HCT116 (cell line): Measurements from ENCODE around the gene AIF1. TPM values are rescaled to one million over a fixed set of nuclear protein-coding genes. Genes with fewer than 3 reads are reported as not detected.

Experiments used
- ATAC-seq: fragments of 200-7000 bp; cut with Tn5 transposase; 2 replicates; pipeline ENCODE4 v1.9.1; 2020; ENCODE audit warnings: mild to moderate bottlenecking, moderate library complexity
- BruUV-seq: library from RNA; stranded (reverse); fragments of 400-500 nt; replicated peaks from 2 replicates; lab custom pipeline; 2021; lab: Mats Ljungman, UMichigan
- CTCF ChIA-PET: fragments of 300-600 bp; sonication (Branson Sonifier 250); formaldehyde crosslinking; loops from one replicate; lab custom pipeline; 2021; ENCODE audit warnings: antibody characterized with exemption; lab: Charles Lee
- POLR2A ChIA-PET: fragments of 300-600, 350-600 bp; sonication (Branson Sonifier 250); formaldehyde crosslinking; loops from one replicate; lab custom pipeline; 2021; ENCODE audit warnings: antibody characterized with exemption; lab: Charles Lee
- RAD21 ChIA-PET, 2 experiments: fragments of 300-600 bp; sonication (Branson Sonifier 250); formaldehyde crosslinking; loops; one replicate each; lab custom pipeline; 2023; ENCODE audit warnings: low total read pairs in 2 of 2; ENCODE audit not compliant: uncharacterized antibody in 2 of 2, unreplicated experiment in 2 of 2, low non-redundant PET in 1 of 2; lab: Charles Lee
- DNase-seq: peaks from one replicate; pipeline ENCODE4 v3.0.0-alpha.2; 2010; ENCODE audit warnings: low read depth, low spot score
- H2AFZ ChIP-seq: fragments of 200-600 bp; shearing (Covaris generic), sonication (generic); 2 replicates; pipeline ENCODE4 v1.6.1; 2017; ENCODE audit warnings: low read depth, mixed run types, mixed read lengths, antibody characterized with exemption, low read length; ENCODE audit not compliant: poor library complexity, severe bottlenecking
- H3K27ac ChIP-seq: 2 replicates; pipeline ENCODE4 v1.5.1; 2012; ENCODE audit warnings: low read depth, low read length
- H3K27me3 ChIP-seq: fragments of 200-600 bp; sonication (generic); 2 replicates; pipeline ENCODE4 v1.6.1; 2016; ENCODE audit warnings: mixed run types, low read length, mixed read lengths; ENCODE audit not compliant: insufficient read depth
- H3K36me3 ChIP-seq, 2 experiments: fragments of 200-500 bp in 1 of 2; fragments of 200-600 bp in 1 of 2; sonication (Bioruptor generic) in 1 of 2; sonication (generic) in 1 of 2; 2 replicates each; pipeline versions ENCODE4 v1.5.1 to v1.6.1; 2014 to 2016; ENCODE audit warnings: low read length in 2 of 2, inconsistent platforms in 1 of 2, mixed read lengths in 1 of 2, mixed run types in 1 of 2; ENCODE audit not compliant: insufficient read depth in 2 of 2, control insufficient read depth in 1 of 2
- H3K4me1 ChIP-seq, 2 experiments: fragments of 200-600 bp in 1 of 2; sonication (generic) in 1 of 2; 2 replicates each; pipeline versions ENCODE4 v1.5.1 to v1.6.1; 2012 to 2017; ENCODE audit warnings: low read length in 2 of 2, inconsistent platforms in 1 of 2, mild to moderate bottlenecking in 1 of 2, mixed read lengths in 1 of 2, mixed run types in 1 of 2, moderate library complexity in 1 of 2; ENCODE audit not compliant: insufficient read depth in 2 of 2, control insufficient read depth in 1 of 2
- H3K4me2 ChIP-seq: fragments of 200-600 bp; sonication (generic); 2 replicates; pipeline ENCODE4 v1.6.1; 2017; ENCODE audit warnings: mixed run types, low read length, mixed read lengths
- H3K4me3 ChIP-seq, 2 experiments: fragments of 200-600 bp in 1 of 2; sonication (generic) in 1 of 2; replicated peaks in 1 of 2; 2 replicates each; pipeline ENCODE4 v1.5.1; 2011 to 2016; ENCODE audit warnings: low read length in 2 of 2, control low read depth in 1 of 2, low read depth in 1 of 2, mild to moderate bottlenecking in 1 of 2, mixed read lengths in 1 of 2, mixed run types in 1 of 2
- H3K79me2 ChIP-seq: fragments of 200-600 bp; sonication (generic); 2 replicates; pipeline ENCODE4 v1.6.1; 2017; ENCODE audit warnings: mild to moderate bottlenecking, mixed run types, low read length, moderate library complexity, mixed read lengths; ENCODE audit not compliant: insufficient read depth
- H3K9ac ChIP-seq: fragments of 200-600 bp; sonication (generic); 2 replicates; pipeline ENCODE4 v1.6.1; 2016; ENCODE audit warnings: low read length, mixed read lengths
- H3K9me2 ChIP-seq: fragments of 200-600 bp; sonication (generic), shearing (Covaris generic); 2 replicates; pipeline ENCODE4 v1.6.1; 2017; ENCODE audit warnings: mixed run types, mild to moderate bottlenecking, moderate library complexity; ENCODE audit not compliant: insufficient read depth
- H3K9me3 ChIP-seq, 2 experiments: fragments of 200-500 bp in 1 of 2; fragments of 200-600 bp in 1 of 2; sonication (Bioruptor generic) in 1 of 2; sonication (generic) in 1 of 2; 2 replicates each; pipeline ENCODE4 v1.6.1; 2014 to 2017; ENCODE audit warnings: low read length in 2 of 2, mixed read lengths in 2 of 2, inconsistent platforms in 1 of 2, low read depth in 1 of 2, mild to moderate bottlenecking in 1 of 2, mixed run types in 1 of 2, moderate library complexity in 1 of 2; ENCODE audit not compliant: control insufficient read depth in 1 of 2, insufficient read depth in 1 of 2
- H4K20me1 ChIP-seq: fragments of 200-600 bp; sonication (generic), shearing (Covaris generic); 2 replicates; pipeline ENCODE4 v1.6.1; 2017; ENCODE audit warnings: mixed run types, mild to moderate bottlenecking, moderate library complexity; ENCODE audit not compliant: insufficient read depth
- ATF3 ChIP-seq: IDR thresholded peaks from 2 replicates; pipeline ENCODE4 v1.6.1; 2012
- EGR1 ChIP-seq: IDR thresholded peaks from 2 replicates; pipeline ENCODE4 v1.6.1; 2012; ENCODE audit warnings: low read depth
- ELF1 ChIP-seq: IDR thresholded peaks from 2 replicates; pipeline ENCODE4 v1.6.1; 2012; ENCODE audit warnings: low read depth, borderline replicate concordance
- EZH2 ChIP-seq: fragments of 200-600 bp; sonication (generic); IDR thresholded peaks from 2 replicates; pipeline ENCODE4 v1.6.1; 2017; ENCODE audit warnings: antibody characterized with exemption, mixed run types
- FOSL1 ChIP-seq: IDR thresholded peaks from 2 replicates; pipeline ENCODE4 v1.6.1; 2012; ENCODE audit warnings: low read depth
- POLR2AphosphoS5 ChIP-seq: IDR thresholded peaks from 2 replicates; pipeline ENCODE4 v1.6.1; 2011; ENCODE audit warnings: mild to moderate bottlenecking, low read depth, low read length, moderate library complexity
- SIN3A ChIP-seq: IDR thresholded peaks from 2 replicates; pipeline ENCODE4 v1.6.1; 2012; ENCODE audit warnings: low read depth
- SP1 ChIP-seq: IDR thresholded peaks from 2 replicates; pipeline ENCODE4 v1.6.1; 2012; ENCODE audit warnings: low read depth
- YY1 ChIP-seq: IDR thresholded peaks from 2 replicates; pipeline ENCODE4 v1.6.1; 2011; ENCODE audit warnings: low read length, low read depth, moderate library complexity, mild to moderate bottlenecking; ENCODE audit not compliant: insufficient replicate concordance; ENCODE audit errors: extremely low read depth
- ZBTB33 ChIP-seq: IDR thresholded peaks from 2 replicates; pipeline ENCODE4 v1.6.1; 2011; ENCODE audit warnings: mild to moderate bottlenecking, low read length, moderate library complexity; ENCODE audit not compliant: insufficient replicate concordance; ENCODE audit errors: extremely low read depth
- intact Hi-C: fragments of 100-400 bp; cut with micrococcal nuclease; formaldehyde crosslinking; loops from 2 replicates; pipeline ENCODE4 v1.10.0; 2022
- total RNA-seq: library from RNA; stranded (reverse); gene quantifications from one replicate; pipeline ENCODE4 v1.2.1, GENCODE V29; 2021; ENCODE audit not compliant: unreplicated experiment

AIF1 gene
- total RNA-seq, 1 experiment from 2014 or later = not detected

DNA sequence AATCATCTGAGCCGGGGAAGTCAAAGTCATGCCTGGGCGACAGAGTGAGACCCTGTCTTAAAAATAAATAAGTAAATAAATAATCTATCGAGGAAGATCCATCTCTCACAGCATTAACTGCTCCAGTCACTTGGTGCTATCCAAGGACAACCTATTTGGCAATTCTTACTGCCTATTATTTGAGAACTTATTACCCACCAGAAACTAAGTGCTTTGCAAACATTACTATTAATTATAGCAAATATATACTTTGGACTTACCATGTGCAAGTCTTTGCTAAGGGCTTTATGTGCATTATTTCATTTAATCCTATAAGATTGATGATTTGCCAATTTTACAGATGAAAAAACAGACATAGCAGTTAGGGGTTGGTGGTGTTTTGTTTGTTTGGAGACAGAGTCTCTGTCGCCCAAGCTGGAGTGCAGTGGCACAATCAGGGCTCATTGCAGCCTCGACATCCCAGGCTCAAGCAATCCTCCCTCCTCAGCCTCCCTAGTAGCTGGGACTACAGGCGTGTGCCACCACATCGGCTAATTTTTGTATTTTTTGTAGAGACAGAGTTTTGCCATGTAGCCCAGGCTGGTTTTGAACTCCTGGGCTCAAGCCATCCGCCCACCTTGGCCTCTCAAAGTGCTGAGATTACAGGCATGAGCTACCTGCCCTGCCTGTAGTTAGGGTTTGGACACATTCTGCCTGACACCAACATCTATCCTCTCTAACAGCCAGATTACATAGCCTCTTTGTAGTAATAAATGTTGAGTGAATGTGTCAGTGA lies 39.7 kb downstream of the AIF1 start:
- H3K9me2 ChIP-seq = no peaks in the 10 kb centered on the region
- no peaks in the 10 kb centered on the region for H3K9me3 ChIP-seq
- DNase-seq = no peak
- no TSS peak for BruUV-seq
- no peak overlapping the region for H3K27ac ChIP-seq
- no peak overlapping the region for H2AFZ ChIP-seq
- intact Hi-C loops = no loop called here
- H3K4me1 ChIP-seq = peaks cover 12 to 31% of the 10 kb centered on the region in 2 experiments
- no peaks in the 10 kb centered on the region for H3K27me3 ChIP-seq
- peaks cover 46% of the 10 kb centered on the region for H3K79me2 ChIP-seq
- H3K4me2 ChIP-seq = no peak overlapping the region
- CTCF ChIA-PET = interaction anchor here (1.0 kb wide), 1 partner anchor 136 kb away, joined by 3 read pairs; no protein-coding TSS in a partner anchor
- H3K9ac ChIP-seq = no peak overlapping the region
- H3K4me3 ChIP-seq = no peak overlapping the region
- H3K36me3 ChIP-seq = peaks cover 0 to under 1% of the 10 kb centered on the region in 2 experiments; a peak in 2 of 4 replicates
- ATAC-seq = no peak
- RAD21 ChIA-PET = no interaction called here
- POLR2A ChIA-PET = interaction anchor here (0.7 to 3.1 kb wide), 2 partner anchors 10 to 177 kb away, joined by 5 to 16 read pairs; partner anchors contain the start of genes CSNK2B and GPANK1
- H4K20me1 ChIP-seq = no peaks in the 10 kb centered on the region
- TF ChIP-seq ELF1 (no peak), POLR2AphosphoS5 (no peak), EGR1 (no peak), EZH2 (no peak), SP1 (no peak), FOSL1 (no peak), ATF3 (no peak), SIN3A (no peak), ZBTB33 (no peak), YY1 (no peak)
